Chondrocyte (in vitro differentiated cells): Measurements from ENCODE around the gene MAP6D1. TPM values are rescaled to one million over a fixed set of nuclear protein-coding genes. Genes with fewer than 3 reads are reported as not detected.
A peak's percentile ranks its signal among the peaks of the same experiment; 100 is the strongest.

Source experiments
- DNase-seq: peaks from one replicate; pipeline ENCODE4 v3.0.0; 2021; ENCODE audit warnings: mixed read lengths, low spot score
- H3K27ac Mint-ChIP-seq: one replicate; pipeline ENCODE4 v1.8.0; 2021; ENCODE audit warnings: mild to moderate bottlenecking, moderate library complexity, mixed read lengths; ENCODE audit not compliant: unreplicated experiment
- H3K27me3 Mint-ChIP-seq: 2 replicates; pipeline ENCODE4 v1.8.0; 2021; ENCODE audit warnings: low read depth, mixed read lengths
- H3K36me3 Mint-ChIP-seq: 2 replicates; pipeline ENCODE4 v1.8.0; 2021; ENCODE audit warnings: low read depth, mixed read lengths
- H3K4me1 Mint-ChIP-seq: 2 replicates; pipeline ENCODE4 v1.8.0; 2021; ENCODE audit warnings: low read depth, mild to moderate bottlenecking, mixed read lengths
- H3K4me3 Mint-ChIP-seq: one replicate; pipeline ENCODE4 v1.8.0; 2021; ENCODE audit warnings: mild to moderate bottlenecking, moderate library complexity, mixed read lengths; ENCODE audit not compliant: unreplicated experiment
- H3K9me3 Mint-ChIP-seq: 2 replicates; pipeline ENCODE4 v1.8.0; 2021; ENCODE audit warnings: low read depth, mixed read lengths
- CTCF ChIP-seq: fragments of 200-600 bp; sonication (generic); IDR thresholded peaks from 2 replicates; pipeline ENCODE4 v1.5.0; 2021; ENCODE audit warnings: antibody characterized with exemption, mild to moderate bottlenecking, moderate library complexity
- total RNA-seq: library from RNA; stranded (reverse); gene quantifications from 3 replicates; pipeline ENCODE4 v1.2.1, GENCODE V29; 2021

MAP6D1 gene
- total RNA-seq, 1 donor from 2014 or later = 8.3 TPM

GRCh38 chr3:183844606-183845005, 19.2 kb upstream of the MAP6D1 start:
- H3K27ac Mint-ChIP-seq = peak overlapping the region; percentile 90

GRCh38 chr3:183839751-183840150, 14.4 kb upstream of the MAP6D1 start:
- DNase-seq = no peak
- peaks cover 17% of the 10 kb centered on the region for H3K36me3 Mint-ChIP-seq
- no peak for TF ChIP-seq CTCF
- H3K27ac Mint-ChIP-seq = no peak overlapping the region
- H3K27me3 Mint-ChIP-seq = no peaks in the 10 kb centered on the region
- H3K4me3 Mint-ChIP-seq = no peak overlapping the region
- no peaks in the 10 kb centered on the region for H3K9me3 Mint-ChIP-seq
- peaks cover 6% of the 10 kb centered on the region for H3K4me1 Mint-ChIP-seq

More at GRCh38 chr3:183844606-183845005, 19.2 kb upstream of the MAP6D1 start:
- no peak for DNase-seq
- Mint-ChIP-seq H3K9me3 (no peaks in the 10 kb centered on the region), H3K27me3 (no peaks in the 10 kb centered on the region), H3K36me3 (peaks cover 26% of the 10 kb centered on the region), H3K4me3 (no peak overlapping the region), H3K4me1 (peaks cover 26% of the 10 kb centered on the region)
- TF ChIP-seq CTCF = no peak

GRCh38 chr3:183837894-183838293, 12.5 kb upstream of the MAP6D1 start:
- no peaks in the 10 kb centered on the region for H3K9me3 Mint-ChIP-seq
- no peaks in the 10 kb centered on the region for H3K27me3 Mint-ChIP-seq
- H3K4me3 Mint-ChIP-seq = no peak overlapping the region
- no peaks in the 10 kb centered on the region for H3K4me1 Mint-ChIP-seq
- H3K36me3 Mint-ChIP-seq = peaks cover 21% of the 10 kb centered on the region
- DNase-seq = no peak
- no peak for TF ChIP-seq CTCF
- H3K27ac Mint-ChIP-seq = no peak overlapping the region

- no peak for DNase-seq
Observed at GRCh38 chr3:183837390-183837789, 12.0 kb upstream of the MAP6D1 start.

GRCh38 chr3:183833516-183833915, 8.1 kb upstream of the MAP6D1 start:
- H3K36me3 Mint-ChIP-seq = peaks cover 14% of the 10 kb centered on the region
- TF ChIP-seq CTCF = no peak
- H3K4me1 Mint-ChIP-seq = no peaks in the 10 kb centered on the region
- H3K4me3 Mint-ChIP-seq = no peak overlapping the region
- H3K27ac Mint-ChIP-seq = no peak overlapping the region
- H3K9me3 Mint-ChIP-seq = no peaks in the 10 kb centered on the region
- no peaks in the 10 kb centered on the region for H3K27me3 Mint-ChIP-seq
- DNase-seq = no peak

More at GRCh38 chr3:183837390-183837789, 12.0 kb upstream of the MAP6D1 start:
- no peaks in the 10 kb centered on the region for H3K9me3 Mint-ChIP-seq
- no peak for TF ChIP-seq CTCF
- H3K27me3 Mint-ChIP-seq = no peaks in the 10 kb centered on the region
- H3K36me3 Mint-ChIP-seq = peaks cover 23% of the 10 kb centered on the region
- H3K4me3 Mint-ChIP-seq = no peak overlapping the region
- H3K27ac Mint-ChIP-seq = no peak overlapping the region
- no peaks in the 10 kb centered on the region for H3K4me1 Mint-ChIP-seq
